Measurements from ENCODE around the gene KRTAP5-11.
"Not testable (repeated sequence)": the region's sequence is repeated elsewhere in the genome, so short reads cannot be mapped to it uniquely, and the experiment has no call there.

KRTAP5-11 gene

DNA sequence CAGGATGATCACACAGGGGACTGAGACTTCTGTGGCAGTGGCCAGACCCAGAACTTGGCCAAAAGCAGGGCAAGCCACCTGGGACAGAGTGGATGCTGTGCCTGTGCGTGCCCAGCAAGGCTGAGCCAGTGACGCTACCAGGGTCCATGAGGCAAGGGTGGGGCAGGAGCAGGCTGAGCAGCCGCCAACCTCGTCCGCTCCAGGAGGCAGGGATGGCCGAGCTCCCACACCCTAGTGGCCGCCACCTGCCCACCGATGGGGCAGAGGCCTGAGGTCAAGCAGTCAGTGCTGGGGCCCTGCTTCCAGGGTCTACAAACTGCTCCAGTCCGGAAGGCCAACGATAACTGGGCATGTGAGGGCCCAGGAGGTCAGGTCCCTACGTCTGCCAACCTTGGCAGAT lies 27.2 kb downstream of the KRTAP5-11 start:
- DNase-seq (ENCODE audit: low spot score): no peak

DNA sequence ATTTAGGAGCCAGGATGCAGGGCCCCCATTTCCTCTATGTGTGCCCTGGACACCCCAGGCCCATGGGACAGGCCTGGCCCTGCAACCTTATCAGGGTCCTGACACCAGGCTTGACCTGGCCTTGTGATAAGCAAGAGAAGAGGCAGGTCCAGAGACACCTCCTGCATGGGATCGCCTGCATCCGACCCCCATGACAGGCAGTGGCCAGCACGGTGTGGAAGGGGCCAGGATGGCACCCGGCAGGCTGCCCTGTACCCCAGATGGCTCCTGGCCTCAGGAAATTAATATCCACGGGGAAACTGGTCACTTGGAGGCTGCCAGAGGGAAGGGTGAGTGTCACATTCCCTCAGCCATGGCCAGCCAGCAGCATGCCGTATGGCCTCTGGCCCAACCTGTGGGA lies 27.7 kb downstream of the KRTAP5-11 start:
- no peak for DNase-seq (ENCODE audit: low spot score)

DNA sequence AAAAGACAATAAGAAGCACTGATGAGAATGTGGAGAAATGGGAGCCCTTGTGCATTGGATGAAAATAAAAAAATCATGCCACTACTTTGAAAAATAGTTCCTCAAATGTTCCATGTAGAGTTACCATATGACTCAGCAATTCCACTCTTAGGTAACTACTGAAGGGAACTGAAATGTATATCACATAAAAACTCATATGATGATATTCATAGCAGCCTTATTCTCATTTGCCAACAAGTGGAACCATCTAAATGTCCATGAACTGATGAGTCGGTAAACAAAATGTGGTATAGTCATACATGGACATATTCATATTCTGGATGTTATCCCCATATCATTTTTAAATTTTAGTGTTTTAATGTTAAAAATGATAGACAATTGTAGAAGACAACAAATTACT lies 31.0 kb downstream of the KRTAP5-11 start:
- DNase-seq (ENCODE audit: low spot score): no peak

DNA sequence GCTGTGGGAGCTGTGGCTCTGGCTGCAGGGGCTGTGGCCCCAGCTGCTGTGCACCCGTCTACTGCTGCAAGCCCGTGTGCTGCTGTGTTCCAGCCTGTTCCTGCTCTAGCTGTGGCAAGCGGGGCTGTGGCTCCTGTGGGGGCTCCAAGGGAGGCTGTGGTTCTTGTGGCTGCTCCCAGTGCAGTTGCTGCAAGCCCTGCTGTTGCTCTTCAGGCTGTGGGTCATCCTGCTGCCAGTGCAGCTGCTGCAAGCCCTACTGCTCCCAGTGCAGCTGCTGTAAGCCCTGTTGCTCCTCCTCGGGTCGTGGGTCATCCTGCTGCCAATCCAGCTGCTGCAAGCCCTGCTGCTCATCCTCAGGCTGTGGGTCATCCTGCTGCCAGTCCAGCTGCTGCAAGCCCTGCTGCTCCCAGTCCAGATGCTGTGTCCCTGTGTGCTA lies 33.9 kb downstream of the KRTAP5-11 start:
- DNase-seq (ENCODE audit: low spot score): no peak

DNA sequence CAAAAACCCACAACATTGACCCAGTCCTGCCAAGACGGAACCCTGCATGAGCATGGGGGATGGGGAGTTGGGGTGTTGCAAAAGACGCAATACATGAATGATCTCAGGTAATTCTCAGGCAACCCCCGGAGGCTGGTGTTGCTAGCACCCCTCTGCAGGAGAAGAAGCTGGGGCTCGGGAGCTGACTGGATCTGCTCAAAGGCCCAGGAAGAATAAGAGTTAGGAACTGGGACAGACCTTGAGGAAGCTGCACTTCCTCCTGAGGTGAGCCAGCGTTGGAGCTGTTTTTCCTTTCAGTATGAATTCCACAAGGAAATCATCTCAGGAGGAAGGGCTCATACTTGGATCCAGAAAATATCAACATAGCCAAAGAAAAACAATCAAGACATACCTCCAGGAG lies 34.6 kb downstream of the KRTAP5-11 start, which contains the start of gene KRTAP5-9:
Gene KRTAP5-9, plus strand, starts transcription at position 301 of the 400 bp plus-strand sequence. CDS start 238 bp downstream, outside the sequence.
- DNase-seq (ENCODE audit: low spot score): no peak

DNA sequence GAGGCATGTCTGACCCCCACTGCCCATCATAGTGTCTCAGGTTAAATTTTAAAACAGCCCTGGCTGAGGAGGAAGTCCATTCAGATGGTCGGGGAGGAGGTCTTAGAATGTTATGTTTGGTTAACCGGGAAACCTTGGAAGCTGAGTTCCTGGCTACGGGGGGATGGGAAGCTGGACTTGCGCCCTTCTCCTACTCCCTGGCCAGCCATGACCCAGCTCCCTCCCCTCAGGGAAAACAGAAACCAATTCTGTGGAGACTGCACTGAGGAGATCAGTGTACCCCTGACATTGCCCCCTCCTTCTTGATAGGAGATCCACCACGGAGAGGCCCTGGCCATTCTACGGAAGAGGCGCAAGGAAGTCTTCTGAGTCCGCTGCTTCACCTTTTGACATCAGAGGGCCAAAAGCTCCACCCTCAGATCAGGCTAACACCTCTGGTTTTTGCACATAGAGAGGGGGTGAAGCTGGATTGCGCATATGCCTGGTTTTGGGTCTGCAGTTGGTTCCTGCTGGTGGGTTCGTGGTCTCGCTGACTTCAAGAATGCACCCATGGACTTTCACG lies 37.2 kb downstream of the KRTAP5-11 start:
- no peak for DNase-seq (ENCODE audit: low spot score)

DNA sequence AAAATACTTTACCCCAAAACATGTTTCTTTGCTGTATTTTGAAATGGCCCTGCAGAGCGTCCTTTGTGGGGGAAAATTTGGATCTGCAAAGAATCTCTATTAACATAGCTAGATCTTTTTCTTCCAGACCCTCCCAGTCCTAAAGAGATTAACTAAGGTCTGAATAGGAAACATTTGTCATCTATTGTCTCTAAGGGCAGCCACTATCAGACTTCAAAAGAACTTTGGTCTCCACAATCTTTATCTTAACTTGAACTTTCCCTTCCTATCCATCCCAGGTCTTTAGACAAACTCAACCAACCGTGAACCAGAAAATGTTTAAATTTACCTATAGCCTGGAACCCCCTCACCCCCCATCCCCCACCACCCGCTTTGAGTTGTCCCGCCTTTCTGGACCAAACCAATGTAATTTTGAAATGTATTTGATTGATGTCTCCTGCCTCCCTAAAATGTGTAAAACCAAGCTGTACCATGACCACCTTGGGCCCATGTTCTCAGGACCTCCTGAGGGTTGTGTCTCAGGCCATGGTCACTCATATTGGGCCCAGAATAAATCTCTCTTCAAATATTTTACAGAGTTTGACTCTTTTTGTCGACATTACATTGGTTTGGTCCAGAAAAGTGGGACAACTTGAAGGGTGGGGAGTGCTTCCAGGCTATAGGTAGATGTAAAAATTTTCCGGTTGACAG lies 38.0 kb downstream of the KRTAP5-11 start:
- no peak for DNase-seq (ENCODE audit: low spot score)

DNA sequence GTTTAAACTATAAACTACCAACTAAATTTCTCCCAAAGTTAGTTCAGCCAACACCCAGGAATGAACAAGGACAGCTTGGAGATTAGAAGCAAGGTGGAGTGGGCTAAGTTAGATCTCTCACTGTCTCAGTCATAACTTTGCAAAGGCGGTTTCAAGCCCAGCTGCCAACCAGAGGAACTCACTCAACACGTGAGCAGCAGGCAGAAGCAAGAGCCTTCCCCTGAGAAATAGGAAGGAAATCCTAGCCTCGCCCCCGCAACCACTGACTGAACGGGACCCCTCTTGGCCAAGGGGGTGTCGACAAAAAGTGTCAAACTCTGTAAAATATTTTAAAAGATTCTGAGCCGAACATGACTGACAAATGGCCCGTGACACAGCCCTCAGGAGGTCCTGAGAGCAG lies 38.8 kb downstream of the KRTAP5-11 start:
- no peak for DNase-seq (ENCODE audit: low spot score)

DNA sequence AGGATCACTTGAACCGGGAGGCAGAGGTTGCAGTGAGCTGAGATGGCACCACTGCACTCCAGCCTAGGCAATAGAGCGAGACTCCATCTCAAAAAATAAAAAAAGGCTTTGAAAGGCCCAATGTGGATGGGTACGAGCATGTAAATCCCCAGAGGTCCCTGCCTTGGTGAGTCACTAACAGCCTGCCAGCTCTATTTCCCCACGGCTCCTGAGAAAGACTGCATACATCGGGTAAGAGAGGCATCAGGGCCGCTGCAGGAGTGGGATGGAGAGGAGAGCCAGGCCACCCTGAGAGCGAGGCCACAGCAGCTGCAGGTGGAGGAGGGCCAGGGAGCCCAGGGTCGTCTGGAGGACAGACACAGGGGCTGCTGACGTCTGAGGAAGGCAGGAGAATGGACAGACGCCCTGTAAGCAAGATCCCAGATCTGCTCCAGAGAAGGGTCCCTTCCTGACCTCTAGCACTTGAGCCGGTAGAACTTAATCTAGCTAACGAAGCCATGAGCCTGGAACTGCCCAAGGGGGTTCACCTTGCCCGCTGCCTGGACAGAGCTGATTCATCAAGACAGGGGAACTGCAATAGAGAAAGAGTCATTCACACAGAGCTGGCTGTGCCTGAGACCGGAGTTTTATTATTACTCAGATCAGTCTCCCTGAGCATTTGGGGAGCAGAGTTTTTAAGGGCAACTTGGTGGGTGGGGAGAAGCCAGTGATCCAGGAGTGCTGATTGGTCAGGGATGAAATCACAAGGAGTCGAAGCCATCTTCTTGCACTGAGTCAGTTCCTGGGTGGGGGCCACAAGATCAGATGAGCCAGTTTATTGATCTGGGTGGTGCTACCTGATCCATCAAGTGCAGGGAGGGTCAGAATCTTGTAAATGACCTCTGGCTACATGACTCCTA lies 39.5 kb downstream of the KRTAP5-11 start:
- no peak for DNase-seq (ENCODE audit: low spot score)

DNA sequence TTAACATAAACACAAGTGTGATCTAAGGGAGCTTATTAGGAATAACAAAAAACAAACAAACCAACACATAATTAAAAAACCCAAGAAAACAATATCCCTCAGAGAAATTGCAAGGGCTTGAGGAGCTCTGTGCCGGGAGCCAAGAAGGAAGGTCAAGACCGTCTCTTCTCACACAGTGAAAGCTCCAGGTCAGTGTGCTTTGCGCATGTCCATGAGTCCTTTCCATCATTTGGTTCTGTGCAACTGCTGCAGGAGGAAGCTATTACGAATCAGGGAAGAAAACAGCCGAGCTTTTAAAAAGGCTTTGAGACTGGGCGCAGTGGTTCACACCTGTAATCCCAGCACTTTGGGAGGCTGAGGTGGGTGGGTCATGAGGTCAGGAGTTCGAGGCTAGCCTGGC lies 40.3 kb downstream of the KRTAP5-11 start:
- no peak for DNase-seq (ENCODE audit: low spot score)

DNA sequence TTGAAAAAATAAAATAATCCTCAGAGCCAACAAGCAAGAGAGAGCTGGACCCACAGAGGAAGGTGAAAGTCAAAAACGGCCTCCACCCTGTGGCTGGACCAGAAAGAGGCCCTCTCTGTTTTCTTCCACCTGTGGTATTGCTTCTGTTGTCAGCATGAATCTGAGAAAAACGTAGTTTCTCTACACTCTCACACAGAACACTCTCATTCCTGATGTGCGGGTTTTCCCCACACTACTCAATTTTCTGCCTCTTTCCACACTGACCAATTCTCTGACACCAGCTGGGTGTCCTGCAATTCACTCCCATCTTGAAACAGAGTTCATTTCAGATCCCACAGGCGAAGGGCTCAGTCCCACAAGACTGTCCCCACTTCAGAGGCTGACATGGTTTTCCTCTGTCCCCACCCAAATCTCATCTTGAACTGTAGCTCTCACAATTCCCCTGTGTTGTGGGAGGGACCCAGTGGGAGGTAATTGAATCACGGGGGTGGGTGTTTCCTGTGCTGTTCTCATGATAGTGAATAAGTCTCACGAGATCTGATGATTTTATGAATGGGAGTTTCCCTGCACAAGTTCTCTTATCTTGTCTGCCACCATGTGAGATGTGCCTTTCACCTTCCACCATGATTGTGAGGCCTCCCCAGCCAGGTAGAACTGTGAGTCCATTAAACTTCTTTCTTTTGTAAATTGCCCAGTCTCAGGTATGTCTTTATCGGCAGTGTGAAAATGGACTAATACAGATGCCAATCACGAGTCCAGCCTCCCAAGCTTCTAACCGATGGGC lies 42.0 kb downstream of the KRTAP5-11 start:
- not testable (repeated sequence) for DNase-seq (ENCODE audit: low spot score)

DNA sequence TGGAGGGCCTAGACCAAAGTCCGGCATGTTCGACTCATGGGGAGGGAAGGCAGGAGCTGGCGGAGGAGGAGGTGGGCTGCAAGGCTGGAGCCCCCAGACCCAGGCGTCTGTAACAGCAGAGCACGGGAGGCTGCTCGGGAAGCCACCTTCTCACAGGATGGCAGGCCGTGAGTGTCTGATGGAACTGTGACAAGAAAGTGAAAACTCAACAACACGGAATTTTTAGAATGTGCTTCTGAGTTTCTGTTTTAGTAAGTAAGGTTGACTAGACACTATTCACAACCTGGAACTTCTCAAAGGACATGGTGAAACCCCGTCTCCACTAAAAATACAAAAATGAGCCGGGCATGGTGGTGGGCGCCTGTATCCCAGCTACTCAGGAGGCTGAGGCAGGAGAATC lies 42.7 kb downstream of the KRTAP5-11 start:
- not testable (repeated sequence) for DNase-seq (ENCODE audit: low spot score)

DNA sequence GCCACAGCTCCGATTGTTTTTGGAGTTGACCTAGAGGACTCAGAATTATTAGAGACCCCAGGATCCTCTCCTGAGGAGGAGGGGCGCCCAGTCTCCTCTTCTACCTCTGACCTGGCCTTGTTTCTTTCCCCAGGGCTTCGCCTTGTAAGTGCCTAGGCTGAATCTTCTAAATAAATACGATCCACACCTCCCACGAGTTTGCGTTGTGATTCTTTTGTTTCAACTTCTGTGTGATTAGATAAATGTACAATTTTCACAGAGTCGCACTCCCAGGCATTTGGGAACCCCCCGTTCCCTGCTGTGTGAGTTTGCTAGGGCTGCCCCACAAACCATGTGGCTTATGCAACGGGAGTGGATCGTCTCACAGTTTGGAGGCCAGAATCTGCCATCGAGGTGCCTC lies 43.7 kb downstream of the KRTAP5-11 start:
- no peak for DNase-seq (ENCODE audit: low spot score)

DNA sequence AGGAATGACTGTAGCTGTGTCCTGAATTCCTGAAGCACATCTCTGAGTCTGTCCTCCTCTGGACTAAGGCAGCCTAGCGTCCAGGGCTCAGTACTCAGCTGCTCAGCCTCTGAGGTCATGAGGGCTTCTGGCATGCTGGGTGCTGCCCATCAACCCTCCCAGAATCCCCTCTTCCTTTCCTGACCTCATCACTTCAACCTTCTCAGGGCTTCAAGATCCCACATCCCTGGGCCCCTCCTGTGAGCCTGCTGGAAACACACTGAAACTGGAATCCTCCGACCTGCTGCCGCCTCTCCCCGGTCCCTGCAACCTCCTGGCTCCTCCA lies 44.0 kb downstream of the KRTAP5-11 start:
- no peak for DNase-seq (ENCODE audit: low spot score)

DNA sequence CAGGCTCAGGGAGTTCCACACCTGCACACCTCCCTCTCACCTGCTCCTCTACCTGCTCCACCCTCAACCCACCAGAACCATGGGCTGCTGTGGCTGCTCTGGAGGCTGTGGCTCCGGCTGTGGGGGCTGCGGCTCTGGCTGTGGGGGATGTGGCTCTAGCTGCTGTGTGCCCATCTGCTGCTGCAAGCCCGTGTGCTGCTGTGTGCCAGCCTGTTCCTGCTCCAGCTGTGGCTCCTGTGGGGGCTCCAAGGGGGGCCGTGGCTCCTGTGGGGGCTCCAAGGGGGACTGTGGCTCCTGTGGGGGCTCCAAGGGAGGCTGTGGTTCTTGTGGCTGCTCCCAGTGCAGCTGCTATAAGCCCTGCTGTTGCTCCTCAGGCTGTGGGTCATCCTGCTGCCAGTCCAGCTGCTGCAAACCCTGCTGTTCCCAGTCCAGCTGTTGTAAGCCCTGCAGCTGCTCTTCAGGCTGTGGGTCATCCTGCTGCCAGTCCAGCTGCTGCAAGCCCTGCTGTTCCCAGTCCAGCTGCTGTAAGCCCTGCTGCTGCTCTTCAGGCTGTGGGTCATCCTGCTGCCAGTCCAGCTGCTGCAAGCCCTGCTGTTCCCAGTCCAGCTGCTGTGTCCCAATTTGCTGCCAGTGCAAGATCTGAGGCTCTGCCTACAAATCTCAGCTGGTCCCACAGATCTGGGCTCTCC lies 44.6 kb downstream of the KRTAP5-11 start, which contains the start of gene KRTAP5-8:
Gene KRTAP5-8, plus strand, starts transcription at position 49 of the 689 bp plus-strand sequence. Its CDS starts 31 bp downstream, at position 80.
- DNase-seq (ENCODE audit: low spot score): not testable (repeated sequence)

DNA sequence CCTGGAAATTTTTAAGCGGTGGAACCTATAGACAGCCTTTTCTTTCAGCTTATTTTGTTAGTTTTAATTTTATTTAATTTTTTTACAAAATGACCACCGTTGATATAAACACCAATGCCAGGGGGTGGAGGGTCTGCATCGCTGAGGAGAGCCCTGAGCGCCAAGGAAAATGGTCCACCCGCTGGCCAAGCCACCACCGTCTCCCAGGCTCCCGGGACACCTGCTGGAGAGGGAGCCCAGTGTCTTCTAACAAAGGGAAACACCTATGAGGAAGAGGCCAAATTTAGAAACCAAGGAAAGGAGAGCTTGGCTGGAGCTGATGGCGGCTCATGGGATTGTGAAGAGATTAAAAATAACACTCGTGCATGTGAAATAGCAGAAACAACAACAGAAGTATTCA lies 45.1 kb downstream of the KRTAP5-11 start:
- DNase-seq (ENCODE audit: low spot score): no peak

DNA sequence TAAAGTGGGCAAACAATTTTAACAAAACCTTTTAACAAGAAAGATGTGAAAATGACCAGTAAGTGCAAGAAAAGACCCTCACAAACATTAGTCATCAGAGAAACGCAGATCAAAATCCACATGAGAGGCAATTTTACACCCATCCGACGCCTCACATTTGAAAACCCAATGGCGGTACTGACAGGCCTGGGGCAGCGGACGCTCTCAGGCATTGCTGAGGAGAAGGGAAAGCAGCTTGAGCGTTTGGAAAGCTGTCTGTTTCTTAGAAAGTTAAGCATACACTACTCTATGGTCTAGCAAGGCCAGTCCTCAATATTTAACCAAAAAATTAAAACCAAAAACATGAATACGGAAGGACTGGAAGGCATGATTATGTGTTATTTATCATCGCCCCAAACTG lies 46.9 kb downstream of the KRTAP5-11 start:
- DNase-seq (ENCODE audit: low spot score): no peak

DNA sequence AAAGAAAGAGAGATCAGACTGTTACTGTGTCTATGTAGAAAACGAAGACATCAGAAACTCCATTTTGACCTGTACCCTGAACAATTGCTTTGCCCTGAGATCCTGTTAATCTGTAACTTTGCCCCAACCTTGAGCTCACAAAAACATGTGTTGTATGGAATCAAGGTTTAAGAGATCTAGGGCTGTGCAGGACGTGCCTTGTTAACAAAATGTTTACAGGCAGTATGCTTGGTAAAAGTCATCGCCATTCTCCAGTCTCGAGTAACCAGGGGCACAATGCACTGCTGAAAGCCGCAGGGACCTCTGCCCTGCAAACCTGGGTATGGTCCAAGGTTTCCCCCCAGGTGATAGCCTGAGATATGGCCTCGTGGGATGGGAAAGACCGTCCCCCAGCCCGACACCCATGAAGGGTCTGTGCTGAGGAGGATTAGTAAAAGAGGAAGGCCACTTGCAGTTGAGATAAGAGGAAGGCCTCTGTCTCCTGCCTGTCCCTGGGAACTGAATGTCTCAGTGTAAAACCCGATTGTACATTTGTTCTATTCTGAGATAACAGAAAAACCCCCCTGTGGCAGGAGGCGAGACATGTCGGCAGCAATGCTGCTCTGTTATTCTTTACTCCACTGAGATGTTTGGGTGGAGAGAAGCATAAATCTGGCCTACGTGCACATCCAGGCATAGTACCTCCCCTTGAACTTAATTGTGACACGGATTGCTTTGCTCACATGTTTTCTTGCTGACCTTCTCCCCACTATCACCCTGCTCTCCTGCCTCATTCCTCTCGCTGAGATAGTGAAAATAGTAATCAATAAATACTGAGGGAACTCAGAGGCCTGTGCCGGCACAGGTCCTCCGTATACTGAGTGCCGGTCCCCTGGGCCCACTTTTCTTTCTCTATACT lies 47.7 kb downstream of the KRTAP5-11 start:
- not testable (repeated sequence) for DNase-seq (ENCODE audit: low spot score)

DNA sequence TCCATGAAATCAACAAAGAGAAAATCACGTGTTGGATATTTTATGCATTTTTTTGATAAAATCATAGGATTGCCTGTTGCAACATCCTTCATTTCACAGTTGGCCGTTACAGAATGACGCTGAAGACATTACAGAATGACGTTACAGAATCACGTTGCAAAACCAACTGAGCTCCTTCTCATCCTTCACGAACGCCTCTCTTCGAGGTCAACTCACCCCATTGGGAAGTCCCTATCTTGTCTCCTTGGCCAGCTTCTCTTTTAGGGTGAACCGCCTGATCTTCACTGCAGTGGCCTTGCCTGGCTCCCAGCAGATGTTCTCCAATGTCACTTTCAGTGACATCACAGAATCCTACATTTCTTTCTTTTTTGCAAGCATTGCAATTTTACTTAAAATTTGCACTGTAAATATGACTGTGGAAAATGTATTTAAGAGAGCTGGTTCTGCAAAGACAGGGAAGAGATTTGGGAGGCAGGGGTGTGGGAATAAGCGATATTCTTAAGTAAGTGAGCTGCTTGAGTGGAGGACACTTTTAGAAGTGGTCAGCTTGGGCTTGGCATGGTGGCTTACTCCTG lies 50.6 kb downstream of the KRTAP5-11 start:
- DNase-seq (ENCODE audit: low spot score): no peak
